Measurements from ENCODE around the gene ISG15.
"Not testable (repeated sequence)": the region's sequence is repeated elsewhere in the genome, so short reads cannot be mapped to it uniquely, and the experiment has no call there.

Gene ISG15

DNA sequence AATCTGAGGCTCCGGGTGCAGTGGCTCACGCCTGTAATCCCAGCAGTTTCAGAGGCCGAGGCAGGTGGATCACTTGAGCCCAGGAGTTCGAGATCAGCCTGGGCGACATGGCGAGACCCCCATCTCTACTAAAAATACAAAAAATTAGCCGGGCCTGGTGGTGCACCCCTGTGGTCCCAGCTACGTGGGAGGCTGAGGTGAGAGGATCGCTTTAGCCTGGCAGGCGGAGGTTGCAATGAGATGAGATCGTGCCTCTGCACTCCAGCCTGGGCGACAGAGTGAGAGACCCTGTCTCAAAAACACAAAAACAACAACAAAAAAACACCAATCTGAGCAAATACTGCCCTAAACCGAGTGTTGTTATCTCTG lies 577 bp upstream of the ISG15 start:
- not testable (repeated sequence) for H3K36me3 ChIP-seq (ENCODE audit: control insufficient read depth, insufficient read depth, low read length); H3K27me3 ChIP-seq (ENCODE audit: control insufficient read depth, insufficient read depth, low read length); H3K9me3 ChIP-seq (ENCODE audit: control insufficient read depth, low read length)
- Histone ChIP-seq H3K4me1 (ENCODE audit: control insufficient read depth, insufficient read depth, low read length) (peaks cover 17% of the 10 kb centered on the region), H3K9ac (ENCODE audit: low read length) (peak overlapping the region; percentile 75), H3K4me3 (ENCODE audit: low read length) (peak overlapping the region; percentile 70)

DNA sequence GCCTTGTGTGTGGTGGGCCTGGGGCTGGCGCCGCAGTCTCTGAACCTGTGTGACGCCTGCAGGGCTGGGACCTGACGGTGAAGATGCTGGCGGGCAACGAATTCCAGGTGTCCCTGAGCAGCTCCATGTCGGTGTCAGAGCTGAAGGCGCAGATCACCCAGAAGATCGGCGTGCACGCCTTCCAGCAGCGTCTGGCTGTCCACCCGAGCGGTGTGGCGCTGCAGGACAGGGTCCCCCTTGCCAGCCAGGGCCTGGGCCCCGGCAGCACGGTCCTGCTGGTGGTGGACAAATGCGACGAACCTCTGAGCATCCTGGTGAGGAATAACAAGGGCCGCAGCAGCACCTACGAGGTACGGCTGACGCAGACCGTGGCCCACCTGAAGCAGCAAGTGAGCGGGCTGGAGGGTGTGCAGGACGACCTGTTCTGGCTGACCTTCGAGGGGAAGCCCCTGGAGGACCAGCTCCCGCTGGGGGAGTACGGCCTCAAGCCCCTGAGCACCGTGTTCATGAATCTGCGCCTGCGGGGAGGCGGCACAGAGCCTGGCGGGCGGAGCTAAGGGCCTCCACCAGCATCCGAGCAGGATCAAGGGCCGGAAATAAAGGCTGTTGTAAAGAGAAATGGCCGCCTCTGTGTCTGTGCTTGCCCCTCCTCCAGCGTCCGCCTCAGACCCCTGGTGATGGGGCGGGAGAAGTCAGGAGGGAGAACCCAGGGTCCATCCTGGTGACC lies 788 bp downstream of the ISG15 start:
- no peaks in the 10 kb centered on the region for H3K36me3 ChIP-seq (ENCODE audit: control insufficient read depth, insufficient read depth, low read length)
- no peaks in the 10 kb centered on the region for H3K9me3 ChIP-seq (ENCODE audit: control insufficient read depth, low read length)
- H3K9ac ChIP-seq (ENCODE audit: low read length): peak overlapping the region; percentile 75
- H3K27me3 ChIP-seq (ENCODE audit: control insufficient read depth, insufficient read depth, low read length): no peaks in the 10 kb centered on the region
- peaks cover 19% of the 10 kb centered on the region for H3K4me1 ChIP-seq (ENCODE audit: control insufficient read depth, insufficient read depth, low read length)
- peak overlapping the region; percentile 70 for H3K4me3 ChIP-seq (ENCODE audit: low read length)

GRCh38 chr1:1014799-1015681 lies 1.7 kb downstream of the ISG15 start:
- no peak overlapping the region for H3K4me3 ChIP-seq (ENCODE audit: low read length)
- H3K9me3 ChIP-seq (ENCODE audit: control insufficient read depth, low read length): no peaks in the 10 kb centered on the region
- H3K36me3 ChIP-seq (ENCODE audit: control insufficient read depth, insufficient read depth, low read length): no peaks in the 10 kb centered on the region
- H3K27me3 ChIP-seq (ENCODE audit: control insufficient read depth, insufficient read depth, low read length): no peaks in the 10 kb centered on the region
- peaks cover 20% of the 10 kb centered on the region for H3K4me1 ChIP-seq (ENCODE audit: control insufficient read depth, insufficient read depth, low read length)
- H3K9ac ChIP-seq (ENCODE audit: low read length): no peak overlapping the region

DNA sequence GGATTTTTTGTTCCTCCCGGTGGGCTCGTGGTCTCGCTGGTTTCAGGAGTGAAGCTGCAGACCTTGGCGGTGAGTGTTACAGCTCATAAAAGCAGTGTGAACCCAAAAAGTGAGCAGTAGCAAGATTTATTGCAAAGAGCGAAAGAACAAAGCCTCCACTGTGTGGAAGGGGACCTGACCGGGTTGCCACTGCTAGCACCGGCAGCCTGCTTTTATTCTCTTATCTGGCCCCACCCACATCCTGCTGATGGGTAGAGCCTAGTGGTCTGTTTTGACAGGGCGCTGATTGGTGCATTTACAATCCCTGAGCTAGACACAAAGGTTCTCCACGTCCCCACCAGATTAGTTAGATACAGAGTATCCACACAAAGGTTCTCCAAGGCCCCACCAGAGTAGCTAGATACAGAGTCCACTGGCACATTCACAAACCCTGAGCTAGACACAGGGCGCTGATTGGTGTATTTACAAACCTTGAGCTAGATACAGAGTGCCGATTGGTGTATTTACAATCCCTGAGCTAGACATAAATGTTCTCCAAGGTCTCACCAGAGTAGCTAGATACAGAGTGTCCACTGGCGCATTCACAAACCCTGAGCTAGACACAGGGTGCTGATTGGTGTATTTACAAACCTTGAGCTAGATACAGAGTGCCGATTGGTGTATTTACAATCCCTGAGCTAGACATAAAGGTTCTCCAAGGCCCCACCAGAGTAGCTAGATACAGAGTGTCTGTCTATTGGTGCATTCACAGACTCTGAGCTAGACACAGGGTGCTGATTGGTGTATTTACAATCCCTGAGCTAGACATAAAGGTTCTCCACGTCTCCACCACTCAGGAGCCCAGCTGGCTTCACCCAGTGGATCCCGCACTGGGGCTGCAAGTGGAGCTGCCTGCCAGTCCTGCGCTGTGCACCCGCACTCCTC lies 4.4 kb downstream of the ISG15 start:
- not testable (repeated sequence) for H3K27me3 ChIP-seq (ENCODE audit: control insufficient read depth, insufficient read depth, low read length); H3K9me3 ChIP-seq (ENCODE audit: control insufficient read depth, low read length); H3K4me3 ChIP-seq (ENCODE audit: low read length); H3K36me3 ChIP-seq (ENCODE audit: control insufficient read depth, insufficient read depth, low read length); H3K9ac ChIP-seq (ENCODE audit: low read length)
- peaks cover 27% of the 10 kb centered on the region for H3K4me1 ChIP-seq (ENCODE audit: control insufficient read depth, insufficient read depth, low read length)

DNA sequence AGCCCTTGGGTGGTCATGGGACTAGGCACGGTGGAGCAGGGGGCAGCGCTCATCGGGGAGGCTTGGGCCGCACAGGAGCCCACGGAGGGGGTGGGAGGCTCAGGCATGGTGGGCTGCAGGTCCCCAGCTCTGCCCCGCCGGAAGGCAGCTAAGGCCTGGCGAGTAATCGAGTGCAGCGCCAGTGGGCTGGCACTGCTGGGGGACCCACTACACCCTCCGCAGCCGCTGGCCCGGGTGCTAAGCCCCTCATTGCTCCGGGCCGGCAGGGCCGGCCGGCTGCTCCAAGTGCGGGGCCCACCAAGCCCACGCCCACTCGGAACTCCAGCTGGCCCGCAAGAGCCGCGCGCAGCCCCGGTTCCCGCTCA lies 5.0 kb downstream of the ISG15 start:
- H3K4me3 ChIP-seq (ENCODE audit: low read length); H3K27me3 ChIP-seq (ENCODE audit: control insufficient read depth, insufficient read depth, low read length); H3K9me3 ChIP-seq (ENCODE audit: control insufficient read depth, low read length); H3K9ac ChIP-seq (ENCODE audit: low read length); H3K36me3 ChIP-seq (ENCODE audit: control insufficient read depth, insufficient read depth, low read length): not testable (repeated sequence)
- peaks cover 28% of the 10 kb centered on the region for H3K4me1 ChIP-seq (ENCODE audit: control insufficient read depth, insufficient read depth, low read length)

- Histone ChIP-seq H3K9me3 (ENCODE audit: control insufficient read depth, low read length) (no peaks in the 10 kb centered on the region), H3K9ac (ENCODE audit: low read length) (no peak overlapping the region), H3K4me1 (ENCODE audit: control insufficient read depth, insufficient read depth, low read length) (peaks cover 30% of the 10 kb centered on the region), H3K36me3 (ENCODE audit: control insufficient read depth, insufficient read depth, low read length) (no peaks in the 10 kb centered on the region), H3K27me3 (ENCODE audit: control insufficient read depth, insufficient read depth, low read length) (no peaks in the 10 kb centered on the region), H3K4me3 (ENCODE audit: low read length) (no peak overlapping the region)
Observed at GRCh38 chr1:1019122-1019999, 6.1 kb downstream of the ISG15 start.

GRCh38 chr1:1020000-1020404 lies 6.7 kb downstream of the ISG15 start, which contains the start of gene AGRN:
TSS of gene AGRN (plus strand) at chr1:1020120. CDS start at chr1:1020173, 53 bp downstream.
- peak within 1 kb of the TSS; percentile 43 for H3K9ac ChIP-seq (ENCODE audit: low read length)
- no peak within 1 kb of the TSS for H3K4me3 ChIP-seq (ENCODE audit: low read length)
- H3K27me3 ChIP-seq (ENCODE audit: control insufficient read depth, insufficient read depth, low read length): no peaks in the 10 kb centered on the region
- H3K36me3 ChIP-seq (ENCODE audit: control insufficient read depth, insufficient read depth, low read length): no peaks in the 10 kb centered on the region
- peaks cover 30% of the 10 kb centered on the region for H3K4me1 ChIP-seq (ENCODE audit: control insufficient read depth, insufficient read depth, low read length)
- H3K9me3 ChIP-seq (ENCODE audit: control insufficient read depth, low read length): no peaks in the 10 kb centered on the region

- no peaks in the 10 kb centered on the region for H3K9me3 ChIP-seq (ENCODE audit: control insufficient read depth, low read length)
- no peaks in the 10 kb centered on the region for H3K36me3 ChIP-seq (ENCODE audit: control insufficient read depth, insufficient read depth, low read length)
- H3K9ac ChIP-seq (ENCODE audit: low read length): peak overlapping the region; percentile 43
- no peak overlapping the region for H3K4me3 ChIP-seq (ENCODE audit: low read length)
- no peaks in the 10 kb centered on the region for H3K27me3 ChIP-seq (ENCODE audit: control insufficient read depth, insufficient read depth, low read length)
- H3K4me1 ChIP-seq (ENCODE audit: control insufficient read depth, insufficient read depth, low read length): peaks cover 31% of the 10 kb centered on the region
Observed at GRCh38 chr1:1020415-1021009, 7.2 kb downstream of the ISG15 start.

DNA sequence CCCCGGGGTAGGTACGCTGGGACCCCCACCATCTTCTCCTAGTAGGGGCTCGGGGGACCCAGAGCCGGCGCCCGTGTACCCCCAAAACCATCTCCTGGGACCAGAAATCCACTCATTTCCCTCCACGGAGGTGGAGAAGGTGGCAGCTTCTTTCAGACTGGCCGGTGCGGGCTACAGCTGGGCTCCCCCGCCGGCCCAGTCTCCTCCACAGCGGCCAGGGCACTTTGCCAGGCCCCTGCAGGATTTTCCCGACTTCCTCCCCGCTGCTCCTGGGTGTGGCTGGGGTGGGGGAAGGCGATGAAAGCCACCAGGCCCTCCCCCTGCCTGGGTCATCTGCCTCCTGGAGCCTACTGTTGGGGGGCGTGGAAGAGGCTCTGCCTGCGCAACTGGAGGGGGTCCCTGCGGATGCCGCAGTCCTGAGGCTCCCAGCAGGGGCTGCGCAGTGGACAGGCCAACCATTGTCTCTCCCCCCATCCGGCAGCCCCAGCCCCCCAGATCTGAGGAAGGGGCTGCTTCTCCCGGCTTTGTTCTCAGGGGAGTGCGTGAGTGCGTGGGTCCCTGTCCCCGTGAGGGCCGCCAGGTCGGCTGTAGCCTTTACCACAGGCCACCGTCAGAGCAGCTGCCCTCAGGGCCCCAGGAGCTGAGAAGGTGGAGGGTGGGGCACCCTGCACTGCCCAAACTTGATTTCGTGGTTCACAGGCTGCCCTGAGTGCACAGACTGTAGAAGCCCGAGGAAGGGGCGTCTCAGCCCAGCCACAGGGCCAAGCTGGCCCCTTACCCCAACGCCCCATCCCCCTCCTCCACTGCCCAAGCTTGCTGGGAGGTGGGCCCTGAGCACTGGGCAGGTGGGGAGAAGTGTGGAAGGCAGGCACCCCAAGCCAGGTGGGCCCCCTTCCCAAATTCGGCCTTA lies 8.0 kb downstream of the ISG15 start:
- Histone ChIP-seq H3K4me1 (ENCODE audit: control insufficient read depth, insufficient read depth, low read length) (peaks cover 31% of the 10 kb centered on the region), H3K27me3 (ENCODE audit: control insufficient read depth, insufficient read depth, low read length) (no peaks in the 10 kb centered on the region), H3K9ac (ENCODE audit: low read length) (peak overlapping the region; percentile 43), H3K36me3 (ENCODE audit: control insufficient read depth, insufficient read depth, low read length) (no peaks in the 10 kb centered on the region), H3K9me3 (ENCODE audit: control insufficient read depth, low read length) (no peaks in the 10 kb centered on the region), H3K4me3 (ENCODE audit: low read length) (peak overlapping the region; percentile 25)

GRCh38 chr1:1021920-1022259 lies 8.6 kb downstream of the ISG15 start:
- Histone ChIP-seq H3K36me3 (ENCODE audit: control insufficient read depth, insufficient read depth, low read length) (no peaks in the 10 kb centered on the region), H3K9me3 (ENCODE audit: control insufficient read depth, low read length) (no peaks in the 10 kb centered on the region), H3K4me3 (ENCODE audit: low read length) (no peak overlapping the region), H3K4me1 (ENCODE audit: control insufficient read depth, insufficient read depth, low read length) (peaks cover 31% of the 10 kb centered on the region), H3K27me3 (ENCODE audit: control insufficient read depth, insufficient read depth, low read length) (no peaks in the 10 kb centered on the region), H3K9ac (ENCODE audit: low read length) (no peak overlapping the region)
